Measurements from ENCODE around the gene AXDND1. TPM values are rescaled to one million over a fixed set of nuclear protein-coding genes. Genes with fewer than 3 reads are reported as not detected.

The AXDND1 gene
- total RNA-seq, 1 experiment from 2014 or later = 0.48 TPM

GRCh38 chr1:179550746-179551682 lies 185.2 kb downstream of the AXDND1 start:
- Histone ChIP-seq H3K23ac (ENCODE audit: insufficient read length, low read depth, low read length) (no peak overlapping the region), H3K14ac (ENCODE audit: insufficient read depth, low read length) (no peak overlapping the region), H3T11ph (ENCODE audit: low read length) (no peak overlapping the region), H3K4ac (ENCODE audit: low read depth, low read length) (no peak overlapping the region), H4K20me1 (ENCODE audit: control insufficient read depth, insufficient read depth, insufficient read length) (no peaks in the 10 kb centered on the region), H4K91ac (ENCODE audit: insufficient read length, low read depth, low read length) (no peak overlapping the region), H3K9ac (ENCODE audit: extremely low read depth, insufficient read length, low read length) (no peak overlapping the region), H3K56ac (ENCODE audit: insufficient read length, low read depth, low read length) (no peak overlapping the region), H3K4me2 (ENCODE audit: insufficient read depth, insufficient read length, low read length) (no peak overlapping the region), H2BK15ac (ENCODE audit: low read depth, low read length) (no peak overlapping the region), H3K4me1 (ENCODE audit: insufficient read depth, low read length) (no peaks in the 10 kb centered on the region), H3K79me1 (ENCODE audit: insufficient read depth, low read depth, low read length, poor library complexity, severe bottlenecking) (no peaks in the 10 kb centered on the region), H2BK20ac (ENCODE audit: low read depth, low read length, poor library complexity, severe bottlenecking) (no peak overlapping the region), H3K27ac (ENCODE audit: insufficient read length, low read depth, low read length) (no peak overlapping the region), H2BK120ac (ENCODE audit: low read depth, low read length, poor library complexity, severe bottlenecking) (no peak overlapping the region), H3K79me2 (ENCODE audit: insufficient read depth, low read length) (no peaks in the 10 kb centered on the region), H2BK5ac (ENCODE audit: insufficient read length, low read length) (no peak overlapping the region), H3K23me2 (ENCODE audit: insufficient read length, low read depth, low read length, poor library complexity, severe bottlenecking) (no peaks in the 10 kb centered on the region), H2AK5ac (ENCODE audit: insufficient read length, low read length) (no peak overlapping the region), H3K18ac (ENCODE audit: insufficient read length, low read depth, low read length) (no peak overlapping the region), H4K5ac (ENCODE audit: insufficient read length, low read depth, low read length) (no peak overlapping the region), H4K8ac (replicated peaks; ENCODE audit: insufficient read length, low read depth, low read length) (no peak overlapping the region), H3K9me3 (ENCODE audit: control insufficient read depth, low read depth, low read length) (no peaks in the 10 kb centered on the region), H2AFZ (ENCODE audit: low read length) (no peak overlapping the region), H2BK12ac (ENCODE audit: insufficient read length, low read depth, low read length) (no peak overlapping the region), H3K27me3 (ENCODE audit: insufficient read depth, low read length) (no peaks in the 10 kb centered on the region)
- no peak overlapping the region for H3K27ac Mint-ChIP-seq
- no peak overlapping the region for H3K4me3 Mint-ChIP-seq
- WGBS (ENCODE audit: extremely low coverage, insufficient read length, low lambda C conversion rate) = no CpG with 5 or more reads among the region's 9 CpGs
- no peaks in the 10 kb centered on the region; a peak in 1 of 5 replicates for H3K9me3 Mint-ChIP-seq
- H3K36me3 Mint-ChIP-seq (ENCODE audit: insufficient read depth in 1 of 3, low read depth in 3 of 3) = no peaks in the 10 kb centered on the region
- no peaks in the 10 kb centered on the region; the same call in none of the 2 replicates for H3K27me3 Mint-ChIP-seq (ENCODE audit: low read depth)
- no peak for TF ChIP-seq CTCF (conservative IDR thresholded peaks at IDR 0.05)
- no peak for DNase-seq
- peaks cover 12 to 13% of the 10 kb centered on the region in 2 experiments for H3K4me1 Mint-ChIP-seq
